HepG2 (cell line): ENCODE data around the gene KIF3C. TPM values are rescaled to one million over a fixed set of nuclear protein-coding genes. Genes with fewer than 3 reads are reported as not detected.

Experiments used
- ATAC-seq: fragments of 200-7000 bp; cut with Tn5 transposase; 3 replicates; pipeline ENCODE4 v1.9.1; 2020; ENCODE audit warnings: mild to moderate bottlenecking, moderate library complexity
- BruUV-seq: library from RNA; stranded (reverse); fragments of 400-500 nt; replicated peaks from 2 replicates; lab custom pipeline; 2021; lab: Mats Ljungman, UMichigan
- CTCF ChIA-PET: fragments of 300-600 bp; formaldehyde crosslinking; extraction: SDS; loops from one replicate; lab custom pipeline; 2021; ENCODE audit warnings: low total read pairs, inconsistent platforms, low intra/inter-chr PET ratio; lab: Yijun Ruan, JAX
- POLR2A ChIA-PET: fragments of 350-600 bp; sonication (Branson Sonifier 250); formaldehyde crosslinking; loops from one replicate; lab custom pipeline; 2020; ENCODE audit warnings: antibody characterized with exemption, inconsistent platforms; lab: Yijun Ruan, JAX
- DNase-seq: peaks from one replicate; pipeline ENCODE4 v3.0.0-alpha.2; 2015; ENCODE audit warnings: low spot score
- FAIRE-seq: peaks from 3 replicates; lab custom pipeline; 2011; peaks lifted over from hg19 to GRCh38; lab: Jason Lieb, UNC
- H2AFZ ChIP-seq: one replicate; pipeline ENCODE4 v1.6.1; 2011; ENCODE audit warnings: low read length, inconsistent platforms
- H3K27ac ChIP-seq: fragments of 300-600 bp; 3 replicates; pipeline ENCODE4 v1.8.0; 2011; ENCODE audit warnings: mixed run types, mild to moderate bottlenecking, mixed read lengths, low read length, inconsistent platforms; ENCODE audit not compliant: insufficient read depth; ENCODE audit errors: extremely low read length
- H3K27me3 ChIP-seq, 2 experiments: fragments of 200-600 bp in 1 of 2; 2 replicates in 1 of 2; 3 replicates in 1 of 2; pipeline versions ENCODE4 v1.6.0 to v1.8.0; 2011; ENCODE audit warnings: low read length in 2 of 2, mild to moderate bottlenecking in 2 of 2, moderate library complexity in 2 of 2, inconsistent platforms in 1 of 2; ENCODE audit not compliant: insufficient read depth in 2 of 2, control insufficient read depth in 1 of 2
- H3K36me3 ChIP-seq, 2 experiments: fragments of 200-600 bp in 1 of 2; replicated peaks in 1 of 2; 2 replicates in 1 of 2; 3 replicates in 1 of 2; pipeline versions ENCODE4 v1.5.1 to v1.8.0; 2011; ENCODE audit warnings: low read length in 2 of 2, inconsistent platforms in 1 of 2; ENCODE audit not compliant: insufficient read depth in 2 of 2, control insufficient read depth in 1 of 2
- H3K4me1 ChIP-seq: 2 replicates; pipeline ENCODE4 v1.5.1; 2012; ENCODE audit warnings: low read length, inconsistent platforms; ENCODE audit not compliant: insufficient read depth
- H3K4me2 ChIP-seq: 2 replicates; pipeline ENCODE4 v1.6.0; 2011; ENCODE audit warnings: low read depth, low read length, inconsistent platforms
- H3K4me3 ChIP-seq, 3 experiments: fragments of 200-600 bp in 1 of 3; sonication (generic), shearing (Covaris generic) in 1 of 3; replicated peaks in 1 of 3; 2 replicates each; pipeline ENCODE4 v1.5.1; 2011 to 2016; ENCODE audit warnings: low read length in 3 of 3, inconsistent platforms in 2 of 3, low read depth in 2 of 3, mild to moderate bottlenecking in 2 of 3, control low read depth in 1 of 3, mixed read lengths in 1 of 3; ENCODE audit not compliant: insufficient read depth in 1 of 3
- H3K79me2 ChIP-seq: one replicate; pipeline ENCODE4 v1.6.1; 2011; ENCODE audit warnings: low read length, inconsistent platforms; ENCODE audit not compliant: insufficient read depth
- H3K9ac ChIP-seq: 2 replicates; pipeline ENCODE4 v1.6.0; 2011; ENCODE audit warnings: mild to moderate bottlenecking, low read depth, low read length, inconsistent platforms; ENCODE audit not compliant: insufficient read depth
- H3K9me3 ChIP-seq: 2 replicates; pipeline ENCODE4 v1.5.1; 2012; ENCODE audit warnings: mild to moderate bottlenecking, low read length
- H4K20me1 ChIP-seq: 2 replicates; pipeline ENCODE4 v1.6.0; 2011; ENCODE audit warnings: inconsistent platforms, mild to moderate bottlenecking, low read length, moderate library complexity; ENCODE audit not compliant: insufficient read depth
- DMAP1 ChIP-seq: IDR thresholded peaks from 2 replicates; pipeline ENCODE4 v1.6.1; 2016
- FIP1L1 ChIP-seq: fragments of 200-400 bp; formaldehyde crosslinking; IDR thresholded peaks from 2 replicates; pipeline ENCODE4 v1.6.1; 2018; ENCODE audit warnings: low read depth, mild to moderate bottlenecking, low read length, moderate library complexity, borderline replicate concordance; ENCODE audit not compliant: insufficient read depth
- ZBTB21 ChIP-seq: sonication (generic); formaldehyde crosslinking; IDR thresholded peaks from 2 replicates; pipeline ENCODE4 v1.4.0; 2020; ENCODE audit warnings: missing genetic modification reagents
- ZEB1 ChIP-seq: IDR thresholded peaks from 2 replicates; pipeline ENCODE4 v1.6.1; 2012; ENCODE audit warnings: mild to moderate bottlenecking, low read depth, inconsistent platforms; ENCODE audit not compliant: insufficient replicate concordance
- WGBS: methylation state at CpG from one replicate; pipeline ENCODE4 v1.1.6; 2017; ENCODE audit warnings: low lambda C conversion rate; 5-methylcytosine and 5-hydroxymethylcytosine counted together
- in situ Hi-C: cut with HindIII; loops from 2 replicates; pipeline ENCODE4 v1.10.0; 2017; ENCODE audit warnings: low pct_unique_long_range_greater_than_20kb; ENCODE audit not compliant: extremely low pct_ligation_motif_present
- intact Hi-C: fragments of 100-400 bp; cut with micrococcal nuclease; formaldehyde crosslinking; loops from one replicate; pipeline ENCODE4 v1.10.0; 2022; ENCODE audit not compliant: unreplicated experiment
- polyA plus RNA-seq, 8 experiments: library from polyadenylated mRNA; depleted of rRNA in 3 of 8; stranded (reverse) in 7 of 8; unstranded in 1 of 8; fragments of >200 nt; fragmentation: Illumina TruSeq in 4 of 8; extraction: Trizol in 4 of 8; gene quantifications; 2 replicates each; pipeline versions ENCODE4 v1.2.1 to v1.2.3, GENCODE V29; 2011 to 2016; ENCODE audit warnings: low read depth in 4 of 8, missing spikeins in 1 of 8, mixed read lengths in 1 of 8; ENCODE audit not compliant: insufficient read depth in 1 of 8
- total RNA-seq, 5 experiments: library from RNA; depleted of rRNA; stranded (reverse); fragments of >200 nt; fragmentation: Illumina TruSeq; extraction: Trizol; gene quantifications; 2 replicates each; pipeline ENCODE4 v1.2.3, GENCODE V29; 2016; ENCODE audit warnings: low read depth in 1 of 5
- TF ChIP-seq, protein P1 (sequence below): sonication (generic); formaldehyde crosslinking; IDR thresholded peaks from 2 replicates; pipeline ENCODE4 v1.5.0; 2020; ENCODE audit warnings: mild to moderate bottlenecking, missing genetic modification reagents, borderline replicate concordance
- TF ChIP-seq, protein P2 (sequence below): IDR thresholded peaks from 2 replicates; pipeline ENCODE4 v1.6.1; 2016; ENCODE audit warnings: low read depth, missing genetic modification reagents, missing compliant biosample characterization
- TF ChIP-seq, protein P3 (sequence below): IDR thresholded peaks from 2 replicates; pipeline ENCODE4 v1.6.1; 2016; ENCODE audit warnings: missing compliant biosample characterization, missing genetic modification reagents, borderline replicate concordance

Gene KIF3C
- total and polyA plus RNA-seq, 2 of the 13 experiments (the other 11 are each of a cell fraction or from before 2014, with no cell fraction given) = 3.6 to 4.9 TPM

DNA sequence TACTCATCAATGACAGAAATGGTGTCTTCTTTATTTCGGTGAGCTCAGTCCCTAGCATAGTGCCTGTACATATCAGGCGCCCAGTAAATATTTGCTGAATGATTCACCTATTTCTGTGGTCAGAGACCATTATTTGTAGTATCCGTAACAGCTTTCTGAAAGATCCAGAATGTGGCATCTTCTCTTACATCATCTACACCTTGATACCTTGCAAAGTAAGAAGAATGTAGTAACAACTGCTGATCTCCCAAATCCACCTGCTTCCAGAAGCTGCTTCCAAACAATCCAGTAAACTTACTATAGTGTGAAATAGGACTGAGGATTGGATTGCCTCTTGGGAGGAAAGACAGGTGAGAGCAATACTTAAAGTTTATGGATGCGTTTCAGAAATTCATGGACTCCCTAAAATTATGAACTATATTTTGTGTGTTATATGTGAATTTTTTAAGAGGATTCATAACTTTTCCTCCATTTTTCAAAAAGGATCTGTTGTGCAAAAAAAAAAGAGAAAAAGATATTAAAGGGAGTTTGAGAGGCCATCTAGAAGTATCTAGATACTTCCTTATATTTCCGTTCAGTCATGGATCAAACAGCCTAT, 103.1 kb downstream of the KIF3C start:
- FAIRE-seq (no peak), ATAC-seq (peak; percentile 69), DNase-seq (peak; percentile 96)
- peak overlapping the region; percentile 88 for H3K27ac ChIP-seq
- H3K4me1 ChIP-seq = peaks cover 65% of the 10 kb centered on the region
- H3K36me3 ChIP-seq = peaks cover 2 to 7% of the 10 kb centered on the region in 2 experiments; a peak in 3 of 5 replicates
- peaks cover 38% of the 10 kb centered on the region for H3K79me2 ChIP-seq
- H2AFZ ChIP-seq = no peak overlapping the region
- POLR2A ChIA-PET = interaction anchor here (0.5 to 2.9 kb wide), 35 partner anchors 9 to 1215 kb away, joined by 3 to 45 read pairs (median 5); partner anchors contain the start of genes HADHA, HADHB, RAB10 and SELENOI
- H3K4me2 ChIP-seq = peak overlapping the region; percentile 94
- no peaks in the 10 kb centered on the region for H3K9me3 ChIP-seq
- in situ Hi-C loops = no loop called here
- intact Hi-C loops = no loop called here
- no peaks in the 10 kb centered on the region; a peak in 1 of 5 replicates for H3K27me3 ChIP-seq
- BruUV-seq = no TSS peak
- H3K9ac ChIP-seq = peak overlapping the region; percentile 75
- CTCF ChIA-PET = no interaction called here
- H4K20me1 ChIP-seq = peaks cover 18% of the 10 kb centered on the region; the same call in 1 of the 2 replicates
- H3K4me3 ChIP-seq = peak overlapping the region; percentile 41 to 66 (median 42); a peak in 5 of 6 replicates
- WGBS = 32% methylated on average over 5 of the region's 5 CpGs
- TF ChIP-seq, protein P1, sequence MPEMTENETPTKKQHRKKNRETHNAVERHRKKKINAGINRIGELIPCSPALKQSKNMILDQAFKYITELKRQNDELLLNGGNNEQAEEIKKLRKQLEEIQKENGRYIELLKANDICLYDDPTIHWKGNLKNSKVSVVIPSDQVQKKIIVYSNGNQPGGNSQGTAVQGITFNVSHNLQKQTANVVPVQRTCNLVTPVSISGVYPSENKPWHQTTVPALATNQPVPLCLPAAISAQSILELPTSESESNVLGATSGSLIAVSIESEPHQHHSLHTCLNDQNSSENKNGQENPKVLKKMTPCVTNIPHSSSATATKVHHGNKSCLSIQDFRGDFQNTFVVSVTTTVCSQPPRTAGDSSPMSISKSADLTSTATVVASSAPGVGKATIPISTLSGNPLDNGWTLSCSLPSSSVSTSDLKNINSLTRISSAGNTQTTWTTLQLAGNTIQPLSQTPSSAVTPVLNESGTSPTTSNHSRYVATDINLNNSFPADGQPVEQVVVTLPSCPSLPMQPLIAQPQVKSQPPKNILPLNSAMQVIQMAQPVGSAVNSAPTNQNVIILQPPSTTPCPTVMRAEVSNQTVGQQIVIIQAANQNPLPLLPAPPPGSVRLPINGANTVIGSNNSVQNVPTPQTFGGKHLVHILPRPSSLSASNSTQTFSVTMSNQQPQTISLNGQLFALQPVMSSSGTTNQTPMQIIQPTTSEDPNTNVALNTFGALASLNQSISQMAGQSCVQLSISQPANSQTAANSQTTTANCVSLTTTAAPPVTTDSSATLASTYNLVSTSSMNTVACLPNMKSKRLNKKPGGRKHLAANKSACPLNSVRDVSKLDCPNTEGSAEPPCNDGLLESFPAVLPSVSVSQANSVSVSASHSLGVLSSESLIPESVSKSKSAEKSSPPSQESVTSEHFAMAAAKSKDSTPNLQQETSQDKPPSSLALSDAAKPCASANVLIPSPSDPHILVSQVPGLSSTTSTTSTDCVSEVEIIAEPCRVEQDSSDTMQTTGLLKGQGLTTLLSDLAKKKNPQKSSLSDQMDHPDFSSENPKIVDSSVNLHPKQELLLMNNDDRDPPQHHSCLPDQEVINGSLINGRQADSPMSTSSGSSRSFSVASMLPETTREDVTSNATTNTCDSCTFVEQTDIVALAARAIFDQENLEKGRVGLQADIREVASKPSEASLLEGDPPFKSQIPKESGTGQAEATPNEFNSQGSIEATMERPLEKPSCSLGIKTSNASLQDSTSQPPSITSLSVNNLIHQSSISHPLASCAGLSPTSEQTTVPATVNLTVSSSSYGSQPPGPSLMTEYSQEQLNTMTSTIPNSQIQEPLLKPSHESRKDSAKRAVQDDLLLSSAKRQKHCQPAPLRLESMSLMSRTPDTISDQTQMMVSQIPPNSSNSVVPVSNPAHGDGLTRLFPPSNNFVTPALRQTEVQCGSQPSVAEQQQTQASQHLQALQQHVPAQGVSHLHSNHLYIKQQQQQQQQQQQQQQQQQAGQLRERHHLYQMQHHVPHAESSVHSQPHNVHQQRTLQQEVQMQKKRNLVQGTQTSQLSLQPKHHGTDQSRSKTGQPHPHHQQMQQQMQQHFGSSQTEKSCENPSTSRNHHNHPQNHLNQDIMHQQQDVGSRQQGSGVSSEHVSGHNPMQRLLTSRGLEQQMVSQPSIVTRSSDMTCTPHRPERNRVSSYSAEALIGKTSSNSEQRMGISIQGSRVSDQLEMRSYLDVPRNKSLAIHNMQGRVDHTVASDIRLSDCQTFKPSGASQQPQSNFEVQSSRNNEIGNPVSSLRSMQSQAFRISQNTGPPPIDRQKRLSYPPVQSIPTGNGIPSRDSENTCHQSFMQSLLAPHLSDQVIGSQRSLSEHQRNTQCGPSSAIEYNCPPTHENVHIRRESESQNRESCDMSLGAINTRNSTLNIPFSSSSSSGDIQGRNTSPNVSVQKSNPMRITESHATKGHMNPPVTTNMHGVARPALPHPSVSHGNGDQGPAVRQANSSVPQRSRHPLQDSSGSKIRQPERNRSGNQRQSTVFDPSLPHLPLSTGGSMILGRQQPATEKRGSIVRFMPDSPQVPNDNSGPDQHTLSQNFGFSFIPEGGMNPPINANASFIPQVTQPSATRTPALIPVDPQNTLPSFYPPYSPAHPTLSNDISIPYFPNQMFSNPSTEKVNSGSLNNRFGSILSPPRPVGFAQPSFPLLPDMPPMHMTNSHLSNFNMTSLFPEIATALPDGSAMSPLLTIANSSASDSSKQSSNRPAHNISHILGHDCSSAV (CRISPR knock-in tag) = 0 out of 2 replicates have a peak, but pooled peaks have one; percentile 8
- TF ChIP-seq, protein P2, sequence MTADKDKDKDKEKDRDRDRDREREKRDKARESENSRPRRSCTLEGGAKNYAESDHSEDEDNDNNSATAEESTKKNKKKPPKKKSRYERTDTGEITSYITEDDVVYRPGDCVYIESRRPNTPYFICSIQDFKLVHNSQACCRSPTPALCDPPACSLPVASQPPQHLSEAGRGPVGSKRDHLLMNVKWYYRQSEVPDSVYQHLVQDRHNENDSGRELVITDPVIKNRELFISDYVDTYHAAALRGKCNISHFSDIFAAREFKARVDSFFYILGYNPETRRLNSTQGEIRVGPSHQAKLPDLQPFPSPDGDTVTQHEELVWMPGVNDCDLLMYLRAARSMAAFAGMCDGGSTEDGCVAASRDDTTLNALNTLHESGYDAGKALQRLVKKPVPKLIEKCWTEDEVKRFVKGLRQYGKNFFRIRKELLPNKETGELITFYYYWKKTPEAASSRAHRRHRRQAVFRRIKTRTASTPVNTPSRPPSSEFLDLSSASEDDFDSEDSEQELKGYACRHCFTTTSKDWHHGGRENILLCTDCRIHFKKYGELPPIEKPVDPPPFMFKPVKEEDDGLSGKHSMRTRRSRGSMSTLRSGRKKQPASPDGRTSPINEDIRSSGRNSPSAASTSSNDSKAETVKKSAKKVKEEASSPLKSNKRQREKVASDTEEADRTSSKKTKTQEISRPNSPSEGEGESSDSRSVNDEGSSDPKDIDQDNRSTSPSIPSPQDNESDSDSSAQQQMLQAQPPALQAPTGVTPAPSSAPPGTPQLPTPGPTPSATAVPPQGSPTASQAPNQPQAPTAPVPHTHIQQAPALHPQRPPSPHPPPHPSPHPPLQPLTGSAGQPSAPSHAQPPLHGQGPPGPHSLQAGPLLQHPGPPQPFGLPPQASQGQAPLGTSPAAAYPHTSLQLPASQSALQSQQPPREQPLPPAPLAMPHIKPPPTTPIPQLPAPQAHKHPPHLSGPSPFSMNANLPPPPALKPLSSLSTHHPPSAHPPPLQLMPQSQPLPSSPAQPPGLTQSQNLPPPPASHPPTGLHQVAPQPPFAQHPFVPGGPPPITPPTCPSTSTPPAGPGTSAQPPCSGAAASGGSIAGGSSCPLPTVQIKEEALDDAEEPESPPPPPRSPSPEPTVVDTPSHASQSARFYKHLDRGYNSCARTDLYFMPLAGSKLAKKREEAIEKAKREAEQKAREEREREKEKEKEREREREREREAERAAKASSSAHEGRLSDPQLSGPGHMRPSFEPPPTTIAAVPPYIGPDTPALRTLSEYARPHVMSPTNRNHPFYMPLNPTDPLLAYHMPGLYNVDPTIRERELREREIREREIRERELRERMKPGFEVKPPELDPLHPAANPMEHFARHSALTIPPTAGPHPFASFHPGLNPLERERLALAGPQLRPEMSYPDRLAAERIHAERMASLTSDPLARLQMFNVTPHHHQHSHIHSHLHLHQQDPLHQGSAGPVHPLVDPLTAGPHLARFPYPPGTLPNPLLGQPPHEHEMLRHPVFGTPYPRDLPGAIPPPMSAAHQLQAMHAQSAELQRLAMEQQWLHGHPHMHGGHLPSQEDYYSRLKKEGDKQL = 0 out of 2 replicates have a peak, but pooled peaks have one; percentile 23
- TF ChIP-seq FIP1L1 (no peak), ZBTB21 (CRISPR knock-in tag) (peak; percentile 34), DMAP1 (CRISPR knock-in tag) (0 out of 2 replicates have a peak, but pooled peaks have one; percentile 28), ZEB1 (peak; percentile 71)
- TF ChIP-seq, protein P3, sequence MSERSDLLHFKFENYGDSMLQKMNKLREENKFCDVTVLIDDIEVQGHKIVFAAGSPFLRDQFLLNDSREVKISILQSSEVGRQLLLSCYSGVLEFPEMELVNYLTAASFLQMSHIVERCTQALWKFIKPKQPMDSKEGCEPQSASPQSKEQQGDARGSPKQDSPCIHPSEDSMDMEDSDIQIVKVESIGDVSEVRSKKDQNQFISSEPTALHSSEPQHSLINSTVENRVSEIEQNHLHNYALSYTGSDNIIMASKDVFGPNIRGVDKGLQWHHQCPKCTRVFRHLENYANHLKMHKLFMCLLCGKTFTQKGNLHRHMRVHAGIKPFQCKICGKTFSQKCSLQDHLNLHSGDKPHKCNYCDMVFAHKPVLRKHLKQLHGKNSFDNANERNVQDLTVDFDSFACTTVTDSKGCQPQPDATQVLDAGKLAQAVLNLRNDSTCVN = 0 out of 2 replicates have a peak, but pooled peaks have one; percentile 54
